Activated naive CD4-positive, alpha-beta T cell treated with anti-CD3 and anti-CD28 coated beads, Interleukin-2, amount 50 U/mL, for 16 hours (primary cell): ENCODE measurements around the gene COPE.

ENCODE experiments used
- DNase-seq: peaks from one replicate; pipeline ENCODE4 v3.0.0-alpha.2; 2020

COPE gene

GRCh38 chr19:18865106-18865972 lies 53.8 kb downstream of the COPE start:
- DNase-seq: no peak

- DNase-seq: no peak
These were observed 55.3 kb downstream of the COPE start for GRCh38 chr19:18863843-18864362.

- DNase-seq: no peak
These were observed 56.0 kb downstream of the COPE start for GRCh38 chr19:18862976-18863842.

GRCh38 chr19:18861917-18862316 lies 57.3 kb downstream of the COPE start:
- no peak for DNase-seq

- DNase-seq: no peak
These were observed 58.0 kb downstream of the COPE start for GRCh38 chr19:18861235-18861634.

- no peak for DNase-seq
These were observed 58.5 kb downstream of the COPE start for GRCh38 chr19:18860725-18861124.

GRCh38 chr19:18860302-18860700 lies 58.9 kb downstream of the COPE start:
- DNase-seq: no peak

GRCh38 chr19:18859676-18860301 lies 59.4 kb downstream of the COPE start:
- DNase-seq: no peak

GRCh38 chr19:18858906-18859646 lies 60.1 kb downstream of the COPE start:
- DNase-seq: no peak

- no peak for DNase-seq
These were observed 62.0 kb downstream of the COPE start for GRCh38 chr19:18857223-18857622.

GRCh38 chr19:18856385-18857126 lies 62.6 kb downstream of the COPE start:
- DNase-seq: no peak

- DNase-seq: no peak
These were observed 63.4 kb downstream of the COPE start for GRCh38 chr19:18855647-18856384.

GRCh38 chr19:18854982-18855381 lies 64.2 kb downstream of the COPE start:
- DNase-seq: no peak

- DNase-seq: no peak
These were observed 65.3 kb downstream of the COPE start for GRCh38 chr19:18853755-18854427.

GRCh38 chr19:18852648-18853047 lies 66.5 kb downstream of the COPE start:
- DNase-seq: no peak

- DNase-seq: no peak
These were observed 67.4 kb downstream of the COPE start for GRCh38 chr19:18851673-18852325.

GRCh38 chr19:18850471-18851375 lies 68.5 kb downstream of the COPE start:
- DNase-seq: no peak

- DNase-seq: no peak
These were observed 69.3 kb downstream of the COPE start for GRCh38 chr19:18849838-18850400.
